ENCODE measurements around the gene INAFM1. TPM values are rescaled to one million over a fixed set of nuclear protein-coding genes. Genes with fewer than 3 reads are reported as not detected.

Gene INAFM1
- total and polyA plus RNA-seq, 9 of the 15 experiments (the other 6 are each of a cell fraction or from before 2014, with no cell fraction given) = 0.71 to 30.9 (median 3.1) TPM

GRCh38 chr19:47227352-47228167 is 47.1 kb upstream of the INAFM1 start (continued):
- TF ChIP-seq YY1 (IDR thresholded peaks at IDR 0.05; ENCODE audit: borderline replicate concordance in 1 of 3, control insufficient read depth in 1 of 3, extremely low read depth in 1 of 3, insufficient read depth in 3 of 3, insufficient read length in 1 of 3, insufficient replicate concordance in 2 of 3, low read depth in 1 of 3, low read length in 2 of 3) (peak in 1 of 3 experiments; percentile 7), BRD9 (IDR thresholded peaks at IDR 0.05; ENCODE audit: low read depth, partially characterized antibody) (no peak), ZNF23 (CRISPR knock-in tag; IDR thresholded peaks at IDR 0.05) (no peak), SRSF1 (IDR thresholded peaks at IDR 0.05; ENCODE audit: low read depth, low read length) (no peak), EP400 (IDR thresholded peaks at IDR 0.05) (peak; percentile 69), RBM34 (IDR thresholded peaks at IDR 0.05; ENCODE audit: borderline replicate concordance, insufficient read depth, low read length) (no peak), TARDBP (IDR thresholded peaks at IDR 0.05) (peak; percentile 94), HMGN3 (IDR thresholded peaks at IDR 0.05; ENCODE audit: borderline replicate concordance, extremely low read depth, insufficient read length, low read depth, low read length) (peak; percentile 15), BRF2 (IDR thresholded peaks at IDR 0.05; ENCODE audit: borderline replicate concordance, insufficient read depth, insufficient read length) (no peak), HNRNPUL1 (IDR thresholded peaks at IDR 0.05; ENCODE audit: low read length) (no peak), ZNF639 (CRISPR knock-in tag; conservative IDR thresholded peaks at IDR 0.05 in 1 of 2, IDR thresholded peaks at IDR 0.05 in 1 of 2) (no peak), CUX1 (CRISPR knock-in tag; IDR thresholded peaks at IDR 0.05) (no peak; the same call in 1 of the 2 replicates), GMEB1 (CRISPR knock-in tag; IDR thresholded peaks at IDR 0.05) (0 out of 2 replicates have a peak, but pooled peaks have one; percentile 21), MAFF (IDR thresholded peaks at IDR 0.05; ENCODE audit: low read length) (no peak; the same call in 1 of the 2 replicates)

Measured in K562 (cell line).